Spleen (tissue), 11 donors: ENCODE measurements around the gene RERGL. TPM values are rescaled to one million over a fixed set of nuclear protein-coding genes. Genes with fewer than 3 reads are reported as not detected.

Source experiments
- DNase-seq: peaks from one replicate; pipeline ENCODE4 v3.0.0-alpha.2; 2020
- H3K27ac ChIP-seq, 8 donors: fragments of 200-600 bp; sonication (generic) in 7 of 8; 1 replicate in 4 of 8; 2 replicates in 4 of 8; pipeline versions ENCODE4 v1.5.0 to v1.8.0; 2016 to 2021; ENCODE audit warnings: inconsistent platforms in 4 of 8, mild to moderate bottlenecking in 4 of 8, moderate library complexity in 1 of 8
- H3K27me3 ChIP-seq, 7 donors: fragments of 200-600 bp; sonication (generic) in 6 of 7; replicated peaks in 1 of 7; 1 replicate in 4 of 7; 2 replicates in 3 of 7; pipeline versions ENCODE4 v1.5.0 to v1.8.0; 2016 to 2021; ENCODE audit warnings: inconsistent platforms in 3 of 7, mild to moderate bottlenecking in 1 of 7
- H3K36me3 ChIP-seq, 6 donors: fragments of 200-600 bp; sonication (generic) in 5 of 6; 1 replicate in 4 of 6; 2 replicates in 2 of 6; pipeline versions ENCODE4 v1.5.0 to v1.8.0; 2016 to 2021; ENCODE audit warnings: inconsistent platforms in 2 of 6
- H3K4me1 ChIP-seq, 6 donors: fragments of 200-600 bp; sonication (generic) in 5 of 6; 1 replicate in 3 of 6; 2 replicates in 3 of 6; pipeline versions ENCODE4 v1.5.0 to v1.8.0; 2016 to 2021; ENCODE audit warnings: inconsistent platforms in 3 of 6
- H3K4me3 ChIP-seq, 8 donors: fragments of 200-600 bp; sonication (generic) in 7 of 8; 1 replicate in 4 of 8; 2 replicates in 4 of 8; pipeline versions ENCODE4 v1.5.0 to v1.8.0; 2016 to 2021; ENCODE audit warnings: inconsistent platforms in 4 of 8, mild to moderate bottlenecking in 4 of 8, moderate library complexity in 2 of 8
- H3K9me3 ChIP-seq, 8 donors: fragments of 200-600 bp; sonication (generic) in 7 of 8; 1 replicate in 4 of 8; 2 replicates in 4 of 8; pipeline versions ENCODE4 v1.5.0 to v1.8.0; 2016 to 2021; ENCODE audit warnings: inconsistent platforms in 4 of 8
- CTCF ChIP-seq, 11 experiments: fragments of 200-600 bp in 7 of 11; fragments of 450-650 bp in 4 of 11; sonication (generic) in 4 of 11; IDR thresholded peaks in 8 of 11; conservative IDR thresholded peaks in 3 of 11; 1 replicate in 7 of 11; 2 replicates in 4 of 11; pipeline versions ENCODE4 v1.4.0 to v1.8.0; 2016 to 2021; ENCODE audit warnings: antibody characterized with exemption in 11 of 11, inconsistent platforms in 4 of 11, mild to moderate bottlenecking in 1 of 11
- POLR2A ChIP-seq, 3 donors: fragments of 450-650 bp; IDR thresholded peaks; one replicate each; pipeline ENCODE4 v1.5.1; 2017; ENCODE audit warnings: antibody characterized with exemption in 3 of 3, mild to moderate bottlenecking in 1 of 3
- POLR2AphosphoS5 ChIP-seq, 3 donors: sonication (generic); formaldehyde crosslinking; IDR thresholded peaks; one replicate each; pipeline ENCODE4 v1.5.1; 2017; ENCODE audit warnings: antibody characterized with exemption in 3 of 3
- WGBS, 5 donors: extraction: QIAGEN DNeasy Blood & Tissue Kit in 3 of 5; methylation state at CpG; one replicate each; pipeline versions ENCODE4 v1.1.5 to v1.1.7; 2013 to 2018; 5-methylcytosine and 5-hydroxymethylcytosine counted together
- intact Hi-C: fragments of 100-400 bp; cut with DNase I; formaldehyde crosslinking; loops from one replicate; pipeline ENCODE4 v1.15.0; 2023; ENCODE audit warnings: low total_unique reads
- polyA plus RNA-seq, 3 donors: library from polyadenylated mRNA; stranded (reverse); fragments of 200-250 nt; gene quantifications; one replicate each; pipeline ENCODE4 v1.2.1, GENCODE V29; 2013
- total RNA-seq, 7 donors: library from RNA; depleted of rRNA in 3 of 7; stranded (reverse); fragments of >200 nt in 3 of 7; fragmentation: NEBNext Ultra II Directional in 4 of 7; extraction: Animal tissue kit (Norgen Biotek cat#: 25700) in 4 of 7; gene quantifications; one replicate each; pipeline versions ENCODE4 v1.1.0 to v1.2.1, GENCODE V29; 2016 to 2021
- donor health status: healthy with polysubstance abuse.
- donor health status: DM: no; HTN: no; CAD: no; lungs with moderate emphysema.
- donor health status: DM: no; HTN: no; CAD: no.
- donor health status: Bipolar disorder and iron deficiency.
- donor health status: healthy.
- donor health status: DM: no; HTN: no; CAD: no.
- donor health status: DM: yes; HTN: yes; CAD: no.

The RERGL gene
- total and polyA plus RNA-seq, 10 donors: 0.30 to 8.6 (median 2.3) TPM; not detected in 1

DNA sequence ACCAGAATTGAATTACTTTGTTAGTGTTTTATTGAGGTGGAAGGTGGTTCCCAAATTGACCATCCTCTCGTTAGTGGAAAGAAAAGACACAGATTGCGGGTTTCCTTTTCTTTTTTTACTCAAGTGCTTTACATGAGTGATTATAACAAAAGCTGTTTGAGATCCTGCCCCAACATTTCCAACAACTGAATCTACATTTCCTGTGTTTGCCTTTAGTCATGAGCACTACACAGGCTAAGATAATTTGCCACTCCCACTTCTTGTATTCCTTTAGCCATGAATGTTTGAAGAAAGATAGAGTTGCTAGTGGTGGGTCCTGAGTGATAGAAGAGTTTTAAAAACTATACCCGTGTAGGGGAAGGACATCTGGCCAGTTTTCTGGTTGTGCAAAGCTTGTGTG is 16.0 kb downstream of the RERGL start:
- intact Hi-C loops: no loop called here
- no peak for TF ChIP-seq POLR2A (IDR thresholded peaks at IDR 0.05)
- no peak for TF ChIP-seq CTCF (IDR thresholded peaks at IDR 0.05 in 8 of 11, conservative IDR thresholded peaks at IDR 0.05 in 3 of 11)
- no peak for TF ChIP-seq POLR2AphosphoS5 (IDR thresholded peaks at IDR 0.05)
- WGBS, 5 donors: 40 to 54% (median 45%) methylated on average over 3 of the region's 3 CpGs

DNA sequence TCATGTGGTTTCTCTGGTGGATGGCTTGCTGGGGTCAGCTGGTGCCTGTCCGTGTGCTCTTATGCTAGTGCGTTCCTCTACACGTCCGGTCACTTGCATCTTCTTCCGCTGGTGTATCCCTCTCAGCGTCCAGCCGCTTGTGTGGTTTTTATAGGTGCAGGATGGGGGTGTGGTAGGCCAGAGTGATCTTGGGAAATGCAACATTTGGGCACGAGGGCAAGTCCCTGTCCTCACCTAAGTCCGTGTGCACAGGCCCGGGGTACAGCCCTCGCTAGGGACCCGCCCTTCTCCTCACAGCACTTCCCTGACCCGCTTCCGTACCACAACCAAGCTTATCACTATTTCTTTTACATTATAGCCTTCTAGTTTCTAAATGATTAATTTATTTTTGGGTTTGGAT is 17.3 kb downstream of the RERGL start:
- Histone ChIP-seq H3K27ac (no peak overlapping the region), H3K4me3 (no peak overlapping the region), H3K27me3 (no peaks in the 10 kb centered on the region), H3K36me3 (no peaks in the 10 kb centered on the region), H3K4me1 (no peaks in the 10 kb centered on the region), H3K9me3 (peaks cover 0 to 6% (median 0%) of the 10 kb centered on the region in 8 donors)
- intact Hi-C loops: no loop called here
- no peak for DNase-seq
- 80 to 91% (median 87%) methylated on average over 14 of the region's 14 CpGs for WGBS, 5 donors
- TF ChIP-seq POLR2AphosphoS5 (IDR thresholded peaks at IDR 0.05) (no peak), CTCF (IDR thresholded peaks at IDR 0.05 in 8 of 11, conservative IDR thresholded peaks at IDR 0.05 in 3 of 11) (no peak), POLR2A (IDR thresholded peaks at IDR 0.05) (no peak)

More for the DNA sequence above, 16.0 kb downstream of the RERGL start:
- Histone ChIP-seq H3K27ac (no peak overlapping the region), H3K4me3 (no peak overlapping the region), H3K27me3 (no peaks in the 10 kb centered on the region), H3K36me3 (no peaks in the 10 kb centered on the region), H3K9me3 (peaks cover 0 to 6% (median 0%) of the 10 kb centered on the region in 8 donors), H3K4me1 (no peaks in the 10 kb centered on the region)
- no peak for DNase-seq

GRCh38 chr12:18071336-18071735 is 18.7 kb downstream of the RERGL start:
- DNase-seq: no peak
- Histone ChIP-seq H3K27me3 (no peaks in the 10 kb centered on the region), H3K9me3 (peaks cover 0 to 6% (median 0%) of the 10 kb centered on the region in 8 donors), H3K27ac (no peak overlapping the region), H3K4me3 (no peak overlapping the region), H3K36me3 (no peaks in the 10 kb centered on the region), H3K4me1 (no peaks in the 10 kb centered on the region)
- 80 to 93% (median 87%) methylated on average over 4 of the region's 4 CpGs for WGBS, 5 donors
- intact Hi-C loops: no loop called here
- TF ChIP-seq CTCF (IDR thresholded peaks at IDR 0.05 in 8 of 11, conservative IDR thresholded peaks at IDR 0.05 in 3 of 11) (no peak), POLR2A (IDR thresholded peaks at IDR 0.05) (no peak), POLR2AphosphoS5 (IDR thresholded peaks at IDR 0.05) (no peak)

DNA sequence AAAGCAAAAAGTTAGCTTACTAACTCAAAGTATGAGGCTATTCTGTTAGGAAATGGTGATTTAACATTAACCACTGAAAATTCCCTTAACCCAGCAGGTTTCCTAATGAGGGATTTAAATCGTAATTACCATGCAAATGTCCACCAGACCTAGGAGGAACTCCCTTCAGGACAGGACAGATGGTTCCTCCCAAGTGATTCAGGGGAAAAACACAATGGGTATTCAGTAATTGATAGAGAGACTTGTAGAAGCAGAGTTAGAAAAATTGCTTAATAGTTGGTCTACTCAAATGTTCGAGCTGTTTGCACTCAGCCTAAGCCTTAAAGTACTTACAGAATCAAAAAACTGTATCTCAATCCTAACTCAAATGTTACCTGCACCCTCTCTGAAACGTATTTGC is 21.6 kb downstream of the RERGL start:
- Histone ChIP-seq H3K4me1 (no peaks in the 10 kb centered on the region), H3K27ac (no peak overlapping the region), H3K27me3 (no peaks in the 10 kb centered on the region), H3K4me3 (no peak overlapping the region), H3K36me3 (no peaks in the 10 kb centered on the region), H3K9me3 (peaks cover 0 to 11% (median 0%) of the 10 kb centered on the region in 8 donors)
- WGBS, 5 donors: 48 to 71% (median 52%) methylated on average over 3 of the region's 3 CpGs
- no peak for DNase-seq
- TF ChIP-seq POLR2AphosphoS5 (IDR thresholded peaks at IDR 0.05) (no peak), POLR2A (IDR thresholded peaks at IDR 0.05) (no peak), CTCF (IDR thresholded peaks at IDR 0.05 in 8 of 11, conservative IDR thresholded peaks at IDR 0.05 in 3 of 11) (no peak)
- intact Hi-C loops: no loop called here
